HG02970 (cell line): ENCODE data around the gene DAZAP2.
"Not testable (repeated sequence)": the region's sequence is repeated elsewhere in the genome, so short reads cannot be mapped to it uniquely, and the experiment has no call there.

Source experiments
- ATAC-seq: cut with Tn5 transposase; IDR thresholded peaks from one replicate; pipeline ENCODE4 v1.9.1; 2021; ENCODE audit warnings: mild to moderate bottlenecking, moderate library complexity, moderate number of reproducible peaks; ENCODE audit not compliant: unreplicated experiment, low FRiP score

Gene DAZAP2

GRCh38 chr12:51216642-51217041 lies 22.0 kb upstream of the DAZAP2 start:
- ATAC-seq: no peak

GRCh38 chr12:51217133-51217967 lies 21.3 kb upstream of the DAZAP2 start:
- peak; percentile 48 for ATAC-seq

- ATAC-seq: peak; percentile 45
These were observed 20.5 kb upstream of the DAZAP2 start, which contains the start of gene POU6F1 for GRCh38 chr12:51217968-51218606. Gene POU6F1, minus strand, starts transcription at chr12:51218062. Its CDS starts 11,226 bp downstream, at chr12:51206836.

- no peak for ATAC-seq
These were observed 19.9 kb upstream of the DAZAP2 start for GRCh38 chr12:51218607-51219161.

- ATAC-seq: no peak
These were observed 19.3 kb upstream of the DAZAP2 start for GRCh38 chr12:51219322-51219721.

GRCh38 chr12:51219857-51220256 lies 18.8 kb upstream of the DAZAP2 start:
- ATAC-seq: not testable (repeated sequence)

- ATAC-seq: no peak
These were observed 16.2 kb upstream of the DAZAP2 start for GRCh38 chr12:51222461-51222860.

- no peak for ATAC-seq
These were observed 14.0 kb upstream of the DAZAP2 start for GRCh38 chr12:51224625-51225024.

GRCh38 chr12:51225234-51225633 lies 13.4 kb upstream of the DAZAP2 start:
- ATAC-seq: no peak

- ATAC-seq: no peak
These were observed 12.9 kb upstream of the DAZAP2 start for GRCh38 chr12:51225771-51226170.

GRCh38 chr12:51227112-51227511 lies 11.5 kb upstream of the DAZAP2 start:
- not testable (repeated sequence) for ATAC-seq

- ATAC-seq: no peak
These were observed 10.7 kb upstream of the DAZAP2 start for GRCh38 chr12:51227962-51228361.

GRCh38 chr12:51229116-51229809 lies 9.4 kb upstream of the DAZAP2 start:
- ATAC-seq: no peak

- ATAC-seq: no peak
These were observed 6.0 kb upstream of the DAZAP2 start for GRCh38 chr12:51232642-51233041.

GRCh38 chr12:51234530-51234929 lies 4.1 kb upstream of the DAZAP2 start:
- no peak for ATAC-seq

GRCh38 chr12:51238037-51238509 lies 553 bp upstream of the DAZAP2 start:
- ATAC-seq: no peak

GRCh38 chr12:51240971-51241370 lies 2.3 kb downstream of the DAZAP2 start:
- ATAC-seq: no peak

GRCh38 chr12:51242120-51242519 lies 3.5 kb downstream of the DAZAP2 start:
- ATAC-seq: no peak

- ATAC-seq: no peak
These were observed 4.2 kb downstream of the DAZAP2 start for GRCh38 chr12:51242876-51243275.

GRCh38 chr12:51244269-51244668 lies 5.6 kb downstream of the DAZAP2 start:
- ATAC-seq: no peak
